GM19193 (cell line): ENCODE data around the gene FLRT3.

ENCODE experiments used
- POLR2A ChIP-seq: IDR thresholded peaks from 4 replicates; pipeline ENCODE4 v1.6.1; 2011; ENCODE audit not compliant: insufficient read depth, insufficient read length; ENCODE audit errors: extremely low read depth

The FLRT3 gene

GRCh38 chr20:14335052-14335451 lies 2.4 kb downstream of the FLRT3 start:
- TF ChIP-seq POLR2A = no peak

- TF ChIP-seq POLR2A = no peak
Observed at GRCh38 chr20:14334306-14334930, 3.0 kb downstream of the FLRT3 start.

- no peak for TF ChIP-seq POLR2A
Observed at GRCh38 chr20:14333721-14334120, 3.7 kb downstream of the FLRT3 start.

GRCh38 chr20:14332866-14333265 lies 4.5 kb downstream of the FLRT3 start:
- TF ChIP-seq POLR2A = no peak

- no peak for TF ChIP-seq POLR2A
Observed at GRCh38 chr20:14331646-14332045, 5.8 kb downstream of the FLRT3 start.

GRCh38 chr20:14319704-14320103 lies 17.7 kb downstream of the FLRT3 start:
- TF ChIP-seq POLR2A = no peak

GRCh38 chr20:14313341-14314020 lies 23.9 kb downstream of the FLRT3 start:
- no peak for TF ChIP-seq POLR2A

- TF ChIP-seq POLR2A = no peak
Observed at GRCh38 chr20:14312001-14312400, 25.4 kb downstream of the FLRT3 start.

GRCh38 chr20:14310977-14311627 lies 26.3 kb downstream of the FLRT3 start:
- no peak for TF ChIP-seq POLR2A

- TF ChIP-seq POLR2A = no peak
Observed at GRCh38 chr20:14307956-14308355, 29.5 kb downstream of the FLRT3 start.

GRCh38 chr20:14304472-14304871 lies 32.9 kb downstream of the FLRT3 start:
- no peak for TF ChIP-seq POLR2A

- no peak for TF ChIP-seq POLR2A
Observed at GRCh38 chr20:14303651-14304050, 33.8 kb downstream of the FLRT3 start.

GRCh38 chr20:14303106-14303505 lies 34.3 kb downstream of the FLRT3 start:
- TF ChIP-seq POLR2A = no peak

GRCh38 chr20:14299831-14300230 lies 37.6 kb downstream of the FLRT3 start:
- TF ChIP-seq POLR2A = no peak

GRCh38 chr20:14295770-14296309 lies 41.6 kb downstream of the FLRT3 start:
- TF ChIP-seq POLR2A = no peak

- TF ChIP-seq POLR2A = no peak
Observed at GRCh38 chr20:14295238-14295637, 42.2 kb downstream of the FLRT3 start.
